ENCODE measurements around the gene BST2. TPM values are rescaled to one million over a fixed set of nuclear protein-coding genes. Genes with fewer than 3 reads are reported as not detected.

The BST2 gene
- total and polyA plus RNA-seq, 9 of the 15 experiments (the other 6 are each of a cell fraction or from before 2014, with no cell fraction given) = 11.2 to 232 (median 151) TPM

DNA sequence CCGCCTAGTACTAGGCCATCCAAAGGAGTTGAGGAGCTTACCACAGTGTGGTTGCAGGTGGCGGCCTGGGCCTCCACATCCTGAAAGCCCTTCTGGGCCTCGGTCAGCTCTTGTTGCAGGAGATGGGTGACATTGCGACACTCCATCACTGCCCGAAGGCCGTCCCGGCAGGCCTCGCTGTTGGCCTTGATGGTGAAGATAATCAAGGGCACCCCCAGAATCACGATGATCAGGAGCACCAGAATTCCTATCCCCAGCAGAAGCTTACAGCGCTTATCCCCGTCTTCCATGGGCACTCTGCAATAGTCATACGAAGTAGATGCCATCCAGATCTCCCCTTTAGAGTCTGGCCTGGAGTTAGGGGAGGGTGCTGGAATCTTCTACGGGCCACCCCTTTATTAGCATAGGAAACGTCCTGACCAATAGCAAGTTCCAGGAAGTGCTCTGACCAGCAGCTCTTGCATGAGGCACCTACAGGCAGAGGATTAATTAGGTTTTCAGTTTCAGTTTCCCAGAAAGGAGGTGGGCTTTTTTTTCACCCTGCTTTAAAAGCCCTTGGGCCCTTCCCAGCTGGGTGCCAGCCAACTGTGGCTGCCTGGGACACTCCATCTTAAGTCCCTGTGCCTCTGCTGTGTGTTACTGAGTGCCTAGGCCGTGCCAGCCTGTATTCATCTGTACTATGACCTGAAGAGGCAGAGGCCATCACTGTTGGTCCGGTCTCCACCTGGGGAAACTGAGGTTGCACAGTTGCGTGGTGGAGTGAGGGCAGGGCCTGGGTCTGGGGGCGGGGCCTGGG, at the start of gene BST2 (continued):
- TF ChIP-seq ZNF764 (CRISPR knock-in tag; IDR thresholded peaks at IDR 0.05; ENCODE audit: low read depth) (no peak), BCL6 (CRISPR knock-in tag; IDR thresholded peaks at IDR 0.05) (no peak), ZNF121 (CRISPR knock-in tag; conservative IDR thresholded peaks at IDR 0.05) (no peak), NBN (IDR thresholded peaks at IDR 0.05; ENCODE audit: low read depth) (peak; percentile 73; the same call in 1 of the 2 replicates), SAP30 (IDR thresholded peaks at IDR 0.05; ENCODE audit: borderline replicate concordance, insufficient read depth, low read depth, low read length, poor library complexity, severe bottlenecking) (peak; percentile 20), EHMT2 (IDR thresholded peaks at IDR 0.05) (no peak), ETS2 (tag; IDR thresholded peaks at IDR 0.05; ENCODE audit: borderline replicate concordance, poor library complexity, severe bottlenecking) (no peak), IRF2 (CRISPR knock-in tag; IDR thresholded peaks at IDR 0.05) (no peak), FOXP1 (CRISPR knock-in tag; IDR thresholded peaks at IDR 0.05) (no peak), KDM4B (IDR thresholded peaks at IDR 0.05; ENCODE audit: borderline replicate concordance in 2 of 2, low read depth in 1 of 2) (no peak; a peak in 1 of 4 replicates), TARDBP (IDR thresholded peaks at IDR 0.05) (no peak), ZNF324 (CRISPR knock-in tag; IDR thresholded peaks at IDR 0.05) (no peak; the same call in 1 of the 2 replicates), PHB (CRISPR knock-in tag; IDR thresholded peaks at IDR 0.05) (no peak), ZBTB7A (IDR thresholded peaks at IDR 0.05; ENCODE audit: borderline replicate concordance, control insufficient read depth, low read depth, low read length) (peak; percentile 40; the same call in 1 of the 2 replicates), PHB2 (IDR thresholded peaks at IDR 0.05; ENCODE audit: low read depth) (no peak)
- TF ChIP-seq, protein P1, sequence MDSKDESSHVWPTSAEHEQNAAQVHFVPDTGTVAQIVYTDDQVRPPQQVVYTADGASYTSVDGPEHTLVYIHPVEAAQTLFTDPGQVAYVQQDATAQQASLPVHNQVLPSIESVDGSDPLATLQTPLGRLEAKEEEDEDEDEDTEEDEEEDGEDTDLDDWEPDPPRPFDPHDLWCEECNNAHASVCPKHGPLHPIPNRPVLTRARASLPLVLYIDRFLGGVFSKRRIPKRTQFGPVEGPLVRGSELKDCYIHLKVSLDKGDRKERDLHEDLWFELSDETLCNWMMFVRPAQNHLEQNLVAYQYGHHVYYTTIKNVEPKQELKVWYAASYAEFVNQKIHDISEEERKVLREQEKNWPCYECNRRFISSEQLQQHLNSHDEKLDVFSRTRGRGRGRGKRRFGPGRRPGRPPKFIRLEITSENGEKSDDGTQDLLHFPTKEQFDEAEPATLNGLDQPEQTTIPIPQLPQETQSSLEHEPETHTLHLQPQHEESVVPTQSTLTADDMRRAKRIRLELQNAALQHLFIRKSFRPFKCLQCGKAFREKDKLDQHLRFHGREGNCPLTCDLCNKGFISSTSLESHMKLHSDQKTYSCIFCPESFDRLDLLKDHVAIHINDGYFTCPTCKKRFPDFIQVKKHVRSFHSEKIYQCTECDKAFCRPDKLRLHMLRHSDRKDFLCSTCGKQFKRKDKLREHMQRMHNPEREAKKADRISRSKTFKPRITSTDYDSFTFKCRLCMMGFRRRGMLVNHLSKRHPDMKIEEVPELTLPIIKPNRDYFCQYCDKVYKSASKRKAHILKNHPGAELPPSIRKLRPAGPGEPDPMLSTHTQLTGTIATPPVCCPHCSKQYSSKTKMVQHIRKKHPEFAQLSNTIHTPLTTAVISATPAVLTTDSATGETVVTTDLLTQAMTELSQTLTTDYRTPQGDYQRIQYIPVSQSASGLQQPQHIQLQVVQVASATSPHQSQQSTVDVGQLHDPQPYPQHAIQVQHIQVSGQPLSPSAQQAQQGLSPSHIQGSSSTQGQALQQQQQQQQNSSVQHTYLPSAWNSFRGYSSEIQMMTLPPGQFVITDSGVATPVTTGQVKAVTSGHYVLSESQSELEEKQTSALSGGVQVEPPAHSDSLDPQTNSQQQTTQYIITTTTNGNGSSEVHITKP (IDR thresholded peaks at IDR 0.05; ENCODE audit: partially characterized antibody) = peak; percentile 82
- TF ChIP-seq, protein P2, sequence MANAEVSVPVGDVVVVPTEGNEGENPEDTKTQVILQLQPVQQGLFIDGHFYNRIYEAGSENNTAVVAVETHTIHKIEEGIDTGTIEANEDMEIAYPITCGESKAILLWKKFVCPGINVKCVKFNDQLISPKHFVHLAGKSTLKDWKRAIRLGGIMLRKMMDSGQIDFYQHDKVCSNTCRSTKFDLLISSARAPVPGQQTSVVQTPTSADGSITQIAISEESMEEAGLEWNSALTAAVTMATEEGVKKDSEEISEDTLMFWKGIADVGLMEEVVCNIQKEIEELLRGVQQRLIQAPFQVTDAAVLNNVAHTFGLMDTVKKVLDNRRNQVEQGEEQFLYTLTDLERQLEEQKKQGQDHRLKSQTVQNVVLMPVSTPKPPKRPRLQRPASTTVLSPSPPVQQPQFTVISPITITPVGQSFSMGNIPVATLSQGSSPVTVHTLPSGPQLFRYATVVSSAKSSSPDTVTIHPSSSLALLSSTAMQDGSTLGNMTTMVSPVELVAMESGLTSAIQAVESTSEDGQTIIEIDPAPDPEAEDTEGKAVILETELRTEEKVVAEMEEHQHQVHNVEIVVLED (CRISPR knock-in tag; IDR thresholded peaks at IDR 0.05) = no peak
- TF ChIP-seq, protein P3, sequence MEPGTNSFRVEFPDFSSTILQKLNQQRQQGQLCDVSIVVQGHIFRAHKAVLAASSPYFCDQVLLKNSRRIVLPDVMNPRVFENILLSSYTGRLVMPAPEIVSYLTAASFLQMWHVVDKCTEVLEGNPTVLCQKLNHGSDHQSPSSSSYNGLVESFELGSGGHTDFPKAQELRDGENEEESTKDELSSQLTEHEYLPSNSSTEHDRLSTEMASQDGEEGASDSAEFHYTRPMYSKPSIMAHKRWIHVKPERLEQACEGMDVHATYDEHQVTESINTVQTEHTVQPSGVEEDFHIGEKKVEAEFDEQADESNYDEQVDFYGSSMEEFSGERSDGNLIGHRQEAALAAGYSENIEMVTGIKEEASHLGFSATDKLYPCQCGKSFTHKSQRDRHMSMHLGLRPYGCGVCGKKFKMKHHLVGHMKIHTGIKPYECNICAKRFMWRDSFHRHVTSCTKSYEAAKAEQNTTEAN (CRISPR knock-in tag; IDR thresholded peaks at IDR 0.05) = no peak
- TF ChIP-seq, protein P4, sequence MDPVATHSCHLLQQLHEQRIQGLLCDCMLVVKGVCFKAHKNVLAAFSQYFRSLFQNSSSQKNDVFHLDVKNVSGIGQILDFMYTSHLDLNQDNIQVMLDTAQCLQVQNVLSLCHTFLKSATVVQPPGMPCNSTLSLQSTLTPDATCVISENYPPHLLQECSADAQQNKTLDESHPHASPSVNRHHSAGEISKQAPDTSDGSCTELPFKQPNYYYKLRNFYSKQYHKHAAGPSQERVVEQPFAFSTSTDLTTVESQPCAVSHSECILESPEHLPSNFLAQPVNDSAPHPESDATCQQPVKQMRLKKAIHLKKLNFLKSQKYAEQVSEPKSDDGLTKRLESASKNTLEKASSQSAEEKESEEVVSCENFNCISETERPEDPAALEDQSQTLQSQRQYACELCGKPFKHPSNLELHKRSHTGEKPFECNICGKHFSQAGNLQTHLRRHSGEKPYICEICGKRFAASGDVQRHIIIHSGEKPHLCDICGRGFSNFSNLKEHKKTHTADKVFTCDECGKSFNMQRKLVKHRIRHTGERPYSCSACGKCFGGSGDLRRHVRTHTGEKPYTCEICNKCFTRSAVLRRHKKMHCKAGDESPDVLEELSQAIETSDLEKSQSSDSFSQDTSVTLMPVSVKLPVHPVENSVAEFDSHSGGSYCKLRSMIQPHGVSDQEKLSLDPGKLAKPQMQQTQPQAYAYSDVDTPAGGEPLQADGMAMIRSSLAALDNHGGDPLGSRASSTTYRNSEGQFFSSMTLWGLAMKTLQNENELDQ (CRISPR knock-in tag; IDR thresholded peaks at IDR 0.05; ENCODE audit: borderline replicate concordance) = no peak
